PC-9 (cell line): Measurements from ENCODE around the gene AQP2.

Experiments used
- EZH2 ChIP-seq: fragments of 200-600 bp; sonication (generic); IDR thresholded peaks from 2 replicates; pipeline ENCODE4 v1.8.0; 2017; ENCODE audit warnings: antibody characterized with exemption, low read depth
- TF ChIP-seq, protein P1 (sequence below): fragments of 200-600 bp; sonication (generic); conservative IDR thresholded peaks from 2 replicates; pipeline ENCODE4 v1.6.1; 2017; ENCODE audit warnings: mixed run types, antibody characterized with exemption, mild to moderate bottlenecking, moderate library complexity

GRCh38 chr12:49902399-49903350, 47.9 kb upstream of the AQP2 start:
- TF ChIP-seq, protein P1, sequence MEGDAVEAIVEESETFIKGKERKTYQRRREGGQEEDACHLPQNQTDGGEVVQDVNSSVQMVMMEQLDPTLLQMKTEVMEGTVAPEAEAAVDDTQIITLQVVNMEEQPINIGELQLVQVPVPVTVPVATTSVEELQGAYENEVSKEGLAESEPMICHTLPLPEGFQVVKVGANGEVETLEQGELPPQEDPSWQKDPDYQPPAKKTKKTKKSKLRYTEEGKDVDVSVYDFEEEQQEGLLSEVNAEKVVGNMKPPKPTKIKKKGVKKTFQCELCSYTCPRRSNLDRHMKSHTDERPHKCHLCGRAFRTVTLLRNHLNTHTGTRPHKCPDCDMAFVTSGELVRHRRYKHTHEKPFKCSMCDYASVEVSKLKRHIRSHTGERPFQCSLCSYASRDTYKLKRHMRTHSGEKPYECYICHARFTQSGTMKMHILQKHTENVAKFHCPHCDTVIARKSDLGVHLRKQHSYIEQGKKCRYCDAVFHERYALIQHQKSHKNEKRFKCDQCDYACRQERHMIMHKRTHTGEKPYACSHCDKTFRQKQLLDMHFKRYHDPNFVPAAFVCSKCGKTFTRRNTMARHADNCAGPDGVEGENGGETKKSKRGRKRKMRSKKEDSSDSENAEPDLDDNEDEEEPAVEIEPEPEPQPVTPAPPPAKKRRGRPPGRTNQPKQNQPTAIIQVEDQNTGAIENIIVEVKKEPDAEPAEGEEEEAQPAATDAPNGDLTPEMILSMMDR: no peak
- no peak for TF ChIP-seq EZH2
